ENCODE data around the gene PTTG1IP.

Gene PTTG1IP

GRCh38 chr21:44803651-44804050, 69.8 kb downstream of the PTTG1IP start:
- Histone ChIP-seq H3K27me3 (ENCODE audit: control insufficient read depth, insufficient read depth, low read length) (no peaks in the 10 kb centered on the region), H3K36me3 (ENCODE audit: control insufficient read depth, low read depth, low read length) (peaks cover 35% of the 10 kb centered on the region), H3K9ac (ENCODE audit: low read length) (no peak overlapping the region), H3K4me3 (ENCODE audit: low read length) (no peak overlapping the region), H3K27ac (ENCODE audit: low read length) (no peak overlapping the region), H3K4me1 (ENCODE audit: control insufficient read depth, low read depth, low read length) (peaks cover 9% of the 10 kb centered on the region), H3K9me3 (ENCODE audit: control insufficient read depth, low read depth, low read length) (no peaks in the 10 kb centered on the region)

GRCh38 chr21:44802396-44803153, 70.9 kb downstream of the PTTG1IP start:
- Histone ChIP-seq H3K9ac (ENCODE audit: low read length) (peak overlapping the region; percentile 78), H3K36me3 (ENCODE audit: control insufficient read depth, low read depth, low read length) (peaks cover 36% of the 10 kb centered on the region), H3K4me3 (ENCODE audit: low read length) (peak overlapping the region; percentile 91), H3K4me1 (ENCODE audit: control insufficient read depth, low read depth, low read length) (peaks cover 9% of the 10 kb centered on the region), H3K9me3 (ENCODE audit: control insufficient read depth, low read depth, low read length) (no peaks in the 10 kb centered on the region), H3K27me3 (ENCODE audit: control insufficient read depth, insufficient read depth, low read length) (no peaks in the 10 kb centered on the region), H3K27ac (ENCODE audit: low read length) (peak overlapping the region; percentile 18)

GRCh38 chr21:44801468-44802395, 71.8 kb downstream of the PTTG1IP start, which contains the start of gene UBE2G2:
UBE2G2 (minus strand) TSS chr21:44801820; CDS start chr21:44801748, 72 bp downstream.
- peak within 1 kb of the TSS; percentile 91 for H3K4me3 ChIP-seq (ENCODE audit: low read length)
- peaks cover 31% of the 10 kb centered on the region for H3K36me3 ChIP-seq (ENCODE audit: control insufficient read depth, low read depth, low read length)
- peak within 1 kb of the TSS; percentile 78 for H3K9ac ChIP-seq (ENCODE audit: low read length)
- H3K9me3 ChIP-seq (ENCODE audit: control insufficient read depth, low read depth, low read length) = no peaks in the 10 kb centered on the region
- H3K4me1 ChIP-seq (ENCODE audit: control insufficient read depth, low read depth, low read length) = peaks cover 9% of the 10 kb centered on the region
- H3K27ac ChIP-seq (ENCODE audit: low read length) = peak within 1 kb of the TSS; percentile 48
- no peaks in the 10 kb centered on the region for H3K27me3 ChIP-seq (ENCODE audit: control insufficient read depth, insufficient read depth, low read length)

GRCh38 chr21:44800971-44801467, 72.5 kb downstream of the PTTG1IP start:
- H3K4me1 ChIP-seq (ENCODE audit: control insufficient read depth, low read depth, low read length) = peaks cover 9% of the 10 kb centered on the region
- H3K9ac ChIP-seq (ENCODE audit: low read length) = peak overlapping the region; percentile 78
- H3K4me3 ChIP-seq (ENCODE audit: low read length) = peak overlapping the region; percentile 91
- H3K27me3 ChIP-seq (ENCODE audit: control insufficient read depth, insufficient read depth, low read length) = no peaks in the 10 kb centered on the region
- H3K9me3 ChIP-seq (ENCODE audit: control insufficient read depth, low read depth, low read length) = no peaks in the 10 kb centered on the region
- peaks cover 31% of the 10 kb centered on the region for H3K36me3 ChIP-seq (ENCODE audit: control insufficient read depth, low read depth, low read length)
- H3K27ac ChIP-seq (ENCODE audit: low read length) = no peak overlapping the region

GRCh38 chr21:44800103-44800502, 73.4 kb downstream of the PTTG1IP start:
- Histone ChIP-seq H3K27me3 (ENCODE audit: control insufficient read depth, insufficient read depth, low read length) (no peaks in the 10 kb centered on the region), H3K4me3 (ENCODE audit: low read length) (peak overlapping the region; percentile 91), H3K27ac (ENCODE audit: low read length) (no peak overlapping the region), H3K36me3 (ENCODE audit: control insufficient read depth, low read depth, low read length) (peaks cover 30% of the 10 kb centered on the region), H3K4me1 (ENCODE audit: control insufficient read depth, low read depth, low read length) (peaks cover 9% of the 10 kb centered on the region), H3K9ac (ENCODE audit: low read length) (no peak overlapping the region), H3K9me3 (ENCODE audit: control insufficient read depth, low read depth, low read length) (no peaks in the 10 kb centered on the region)

- peaks cover 9% of the 10 kb centered on the region for H3K4me1 ChIP-seq (ENCODE audit: control insufficient read depth, low read depth, low read length)
Measured at GRCh38 chr21:44799646-44800045, 73.8 kb downstream of the PTTG1IP start.

More at GRCh38 chr21:44799646-44800045, 73.8 kb downstream of the PTTG1IP start:
- H3K36me3 ChIP-seq (ENCODE audit: control insufficient read depth, low read depth, low read length) = peaks cover 26% of the 10 kb centered on the region
- no peaks in the 10 kb centered on the region for H3K9me3 ChIP-seq (ENCODE audit: control insufficient read depth, low read depth, low read length)
- no peak overlapping the region for H3K4me3 ChIP-seq (ENCODE audit: low read length)
- no peaks in the 10 kb centered on the region for H3K27me3 ChIP-seq (ENCODE audit: control insufficient read depth, insufficient read depth, low read length)
- H3K9ac ChIP-seq (ENCODE audit: low read length) = no peak overlapping the region
- no peak overlapping the region for H3K27ac ChIP-seq (ENCODE audit: low read length)

Data from iPS-18a (cell line).